H1 (cell line): ENCODE results near the gene SMC3. TPM values are rescaled to one million over a fixed set of nuclear protein-coding genes. Genes with fewer than 3 reads are reported as not detected.

ENCODE experiments used
- ATF3 ChIP-seq: IDR thresholded peaks from 2 replicates; pipeline ENCODE4 v1.6.1; 2011; ENCODE audit warnings: low read depth, mild to moderate bottlenecking, low read length; ENCODE audit not compliant: insufficient read depth
- BACH1 ChIP-seq: IDR thresholded peaks from 2 replicates; pipeline ENCODE4 v1.6.1; 2012; ENCODE audit warnings: low read length, improper control_type of control experiment
- CEBPB ChIP-seq: IDR thresholded peaks from 2 replicates; pipeline ENCODE4 v1.6.1; 2012; ENCODE audit warnings: low read depth, low read length
- CHD1 ChIP-seq: IDR thresholded peaks from 2 replicates; pipeline ENCODE4 v1.6.1; 2012; ENCODE audit warnings: low read depth, low read length, improper control_type of control experiment
- CREB1 ChIP-seq: IDR thresholded peaks from 2 replicates; pipeline ENCODE4 v1.6.1; 2012; ENCODE audit warnings: inconsistent platforms
- CTBP2 ChIP-seq: IDR thresholded peaks from 2 replicates; pipeline ENCODE4 v1.7.0; 2011; ENCODE audit warnings: borderline replicate concordance, mild to moderate bottlenecking, moderate library complexity, mixed read lengths, low read length; ENCODE audit not compliant: insufficient read depth, insufficient read length
- EGR1 ChIP-seq: IDR thresholded peaks from 2 replicates; pipeline ENCODE4 v1.6.1; 2011; ENCODE audit warnings: low read depth, low read length, borderline replicate concordance
- EZH2 ChIP-seq: fragments of 200-600 bp; sonication (generic); IDR thresholded peaks from 2 replicates; pipeline ENCODE4 v1.7.1; 2012; ENCODE audit warnings: low read depth, mild to moderate bottlenecking, moderate library complexity, low read length, inconsistent platforms; ENCODE audit not compliant: severe bottlenecking
- FOSL1 ChIP-seq: IDR thresholded peaks from 2 replicates; pipeline ENCODE4 v1.6.1; 2011; ENCODE audit warnings: mild to moderate bottlenecking, low read depth, low read length, moderate library complexity; ENCODE audit not compliant: insufficient read depth
- GABPA ChIP-seq: IDR thresholded peaks from 2 replicates; pipeline ENCODE4 v1.6.1; 2011; ENCODE audit warnings: mild to moderate bottlenecking, low read length, moderate library complexity, borderline replicate concordance; ENCODE audit not compliant: insufficient read depth
- GTF2F1 ChIP-seq: IDR thresholded peaks from 2 replicates; pipeline ENCODE4 v1.6.1; 2012; ENCODE audit warnings: low read depth, low read length, improper control_type of control experiment, borderline replicate concordance
- JUN ChIP-seq: IDR thresholded peaks from 2 replicates; pipeline ENCODE4 v1.6.1; 2011; ENCODE audit warnings: low read depth, mild to moderate bottlenecking, improper control_type of control experiment, low read length
- KDM5A ChIP-seq: fragments of 200-600 bp; IDR thresholded peaks from 2 replicates; pipeline ENCODE4 v1.7.1; 2012; ENCODE audit warnings: mild to moderate bottlenecking, low read length, inconsistent platforms, mixed read lengths
- NRF1 ChIP-seq: IDR thresholded peaks from 2 replicates; pipeline ENCODE4 v1.6.1; 2011; ENCODE audit warnings: mild to moderate bottlenecking, low read depth, low read length, improper control_type of control experiment
- POLR2A ChIP-seq, 2 experiments: IDR thresholded peaks; 1 replicate in 1 of 2; 2 replicates in 1 of 2; pipeline ENCODE4 v1.6.1; 2011; ENCODE audit warnings: low read depth in 2 of 2, low read length in 2 of 2, mild to moderate bottlenecking in 2 of 2; ENCODE audit errors: control extremely low read depth in 1 of 2
- POU5F1 ChIP-seq: IDR thresholded peaks from 2 replicates; pipeline ENCODE4 v1.6.1; 2011; ENCODE audit warnings: low read depth, mild to moderate bottlenecking, low read length, moderate library complexity
- RAD21 ChIP-seq, 2 experiments: IDR thresholded peaks in 1 of 2; conservative IDR thresholded peaks in 1 of 2; 2 replicates each; pipeline ENCODE4 v1.6.1; 2011; ENCODE audit warnings: low read depth in 2 of 2, low read length in 2 of 2, improper control_type of control experiment in 1 of 2, inconsistent platforms in 1 of 2, mild to moderate bottlenecking in 1 of 2, moderate library complexity in 1 of 2
- RXRA ChIP-seq: IDR thresholded peaks from 2 replicates; pipeline ENCODE4 v1.6.1; 2011; ENCODE audit warnings: low read depth, mild to moderate bottlenecking, low read length, moderate library complexity; ENCODE audit not compliant: insufficient read depth
- SIX5 ChIP-seq: IDR thresholded peaks from 2 replicates; pipeline ENCODE4 v1.6.1; 2011; ENCODE audit warnings: mild to moderate bottlenecking, low read depth, low read length
- SP2 ChIP-seq: IDR thresholded peaks from 2 replicates; pipeline ENCODE4 v1.6.1; 2012; ENCODE audit warnings: mild to moderate bottlenecking, low read length, inconsistent platforms
- SP4 ChIP-seq: IDR thresholded peaks from 2 replicates; pipeline ENCODE4 v1.6.1; 2012; ENCODE audit warnings: low read length, inconsistent platforms
- SRF ChIP-seq: IDR thresholded peaks from 2 replicates; pipeline ENCODE4 v1.6.1; 2011; ENCODE audit warnings: mild to moderate bottlenecking, low read depth, low read length, moderate library complexity
- TAF1 ChIP-seq: IDR thresholded peaks from 2 replicates; pipeline ENCODE4 v1.6.1; 2011; ENCODE audit warnings: mild to moderate bottlenecking, low read depth, low read length
- YY1 ChIP-seq: IDR thresholded peaks from 2 replicates; pipeline ENCODE4 v1.6.1; 2011; ENCODE audit warnings: low read depth, mild to moderate bottlenecking, low read length
- polyA plus RNA-seq, 7 experiments: library from polyadenylated mRNA; depleted of rRNA in 3 of 7; stranded (reverse) in 5 of 7; unstranded in 2 of 7; fragments of >200 nt in 5 of 7; fragments of 200-250 nt in 2 of 7; gene quantifications; 1 replicate in 5 of 7; 2 replicates in 1 of 7; 4 replicates in 1 of 7; pipeline versions ENCODE4 v1.2.1 to v1.2.3, GENCODE V29; 2011 to 2013; ENCODE audit warnings: missing spikeins in 2 of 7, mixed read lengths in 2 of 7
- total RNA-seq: library from RNA; stranded (reverse); fragmentation: NEBNext Ultra II Directional; extraction: Animal tissue kit (Norgen Biotek cat#: 25700); gene quantifications from 2 replicates; pipeline ENCODE4 v1.2.1, GENCODE V29; 2021

SMC3 gene
- total and polyA plus RNA-seq, 2 of the 8 experiments (the other 6 are each of a cell fraction or from before 2014, with no cell fraction given) = 12.7 to 93.4 TPM

GRCh38 chr10:110530131-110530831, 37.2 kb upstream of the SMC3 start (continued):
- TF ChIP-seq CREB1 (0 out of 2 replicates have a peak, but pooled peaks have one; percentile 5), GTF2F1 (no peak), GABPA (no peak), SP4 (no peak), POU5F1 (no peak), KDM5A (no peak), SP2 (no peak), TAF1 (peak; percentile 73; the same call in 1 of the 2 replicates), YY1 (peak; percentile 59; the same call in 1 of the 2 replicates), CEBPB (peak; percentile 97), NRF1 (no peak), EGR1 (no peak), SRF (no peak), ATF3 (0 out of 2 replicates have a peak, but pooled peaks have one; percentile 15), CTBP2 (no peak), EZH2 (no peak), POLR2A (IDR thresholded peaks at IDR 0.05; ENCODE audit: control extremely low read depth in 1 of 2, low read depth in 2 of 2, low read length in 2 of 2) (peak in 1 of 2 experiments; percentile 30; a peak in 1 of 3 replicates), FOSL1 (no peak), RXRA (no peak), BACH1 (no peak), RAD21 (IDR thresholded peaks at IDR 0.05 in 1 of 2, conservative IDR thresholded peaks at IDR 0.05 in 1 of 2; ENCODE audit: low read depth in 2 of 2, low read length in 2 of 2) (0 out of 4 replicates have a peak, but pooled peaks of 1 of the 2 experiments have one; percentile 0), CHD1 (no peak), SIX5 (no peak), JUN (no peak)
